Esophagus muscularis mucosa (tissue), 4 donors: ENCODE results near the gene GBF1. TPM values are rescaled to one million over a fixed set of nuclear protein-coding genes. Genes with fewer than 3 reads are reported as not detected.

Experiments
- DNase-seq: peaks from one replicate; pipeline ENCODE4 v3.0.0-alpha.2; 2017; ENCODE audit errors: extremely low spot score
- H3K27ac ChIP-seq, 4 donors: fragments of 200-600 bp; sonication (generic); replicated peaks in 1 of 4; 1 replicate in 3 of 4; 2 replicates in 1 of 4; pipeline ENCODE4 v1.5.1; 2016 to 2019; ENCODE audit warnings: mild to moderate bottlenecking in 1 of 4
- H3K27me3 ChIP-seq, 4 donors: fragments of 200-600 bp; sonication (generic); one replicate each; pipeline versions ENCODE4 v1.5.1 to v1.6.0; 2016 to 2019
- H3K36me3 ChIP-seq, 4 donors: fragments of 200-600 bp; sonication (generic); one replicate each; pipeline ENCODE4 v1.5.1; 2016 to 2019
- H3K4me1 ChIP-seq, 4 donors: fragments of 200-600 bp; sonication (generic); one replicate each; pipeline ENCODE4 v1.5.1; 2016 to 2019
- H3K4me3 ChIP-seq, 4 donors: fragments of 200-600 bp; sonication (generic); 1 replicate in 2 of 4; 2 replicates in 2 of 4; pipeline ENCODE4 v1.5.1; 2016 to 2019; ENCODE audit warnings: mild to moderate bottlenecking in 4 of 4, moderate library complexity in 1 of 4
- H3K9me3 ChIP-seq, 4 donors: fragments of 200-600 bp; sonication (generic); 1 replicate in 3 of 4; 2 replicates in 1 of 4; pipeline ENCODE4 v1.5.1; 2016 to 2019
- EP300 ChIP-seq: sonication (generic); formaldehyde crosslinking; IDR thresholded peaks from one replicate; pipeline ENCODE4 v1.6.1; 2017; ENCODE audit warnings: antibody characterized with exemption
- POLR2A ChIP-seq: fragments of 450-650 bp; IDR thresholded peaks from one replicate; pipeline ENCODE4 v1.6.1; 2017; ENCODE audit warnings: antibody characterized with exemption, moderate library complexity, mild to moderate bottlenecking, low read depth
- POLR2AphosphoS5 ChIP-seq, 2 donors: sonication (generic); formaldehyde crosslinking; IDR thresholded peaks; one replicate each; pipeline ENCODE4 v1.6.1; 2017; ENCODE audit warnings: antibody characterized with exemption in 2 of 2
- WGBS: methylation state at CpG from one replicate; pipeline ENCODE4 v1.1.5; 2018; 5-methylcytosine and 5-hydroxymethylcytosine counted together
- intact Hi-C: fragments of 100-400 bp; cut with DNase I; formaldehyde crosslinking; loops from one replicate; pipeline ENCODE4 v1.15.1; 2023
- total RNA-seq, 4 donors: library from RNA; depleted of rRNA; stranded (reverse); fragments of >200 nt; gene quantifications; one replicate each; pipeline versions ENCODE4 v1.1.0 to v1.2.1, GENCODE V29; 2016
- TF ChIP-seq, protein P1 (sequence below), 3 experiments: fragments of 200-600 bp in 2 of 3; fragments of 450-650 bp in 1 of 3; sonication (generic) in 2 of 3; IDR thresholded peaks; one replicate each; pipeline ENCODE4 v1.5.1; 2017 to 2019; ENCODE audit warnings: antibody characterized with exemption in 3 of 3, mild to moderate bottlenecking in 2 of 3, moderate library complexity in 1 of 3

Gene GBF1
- total RNA-seq, 4 donors from 2014 or later, result 33.1 to 52.4 (median 40.0) TPM

DNA sequence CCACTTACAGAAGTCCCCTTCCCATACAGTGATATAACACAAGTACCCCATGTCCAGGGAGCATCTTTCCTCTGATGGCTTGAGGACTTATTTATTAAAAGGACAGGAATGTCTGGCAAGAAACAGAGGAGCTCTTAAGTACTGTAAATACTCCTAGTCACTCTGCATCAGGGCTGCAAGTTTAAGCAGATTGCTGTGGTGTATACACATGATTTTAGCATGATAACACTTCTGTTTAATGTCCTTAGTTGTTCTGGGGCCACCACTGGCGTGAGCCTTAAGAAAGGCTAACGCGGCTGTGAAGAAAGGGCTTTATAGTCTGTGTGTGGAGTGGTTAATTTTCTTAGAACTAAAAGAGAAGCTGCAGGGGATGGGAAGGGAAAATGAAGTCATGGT, 65.7 kb downstream of the GBF1 start:
- H3K27me3 ChIP-seq, result no peaks in the 10 kb centered on the region
- DNase-seq, result no peak
- no peak overlapping the region for H3K4me3 ChIP-seq
- H3K36me3 ChIP-seq, result peaks cover 0 to 3% (median 0%) of the 10 kb centered on the region in 4 donors
- WGBS, result 87% methylated on average over 3 of the region's 3 CpGs
- TF ChIP-seq POLR2A (no peak), EP300 (no peak), POLR2AphosphoS5 (IDR thresholded peaks at IDR 0.05) (no peak)
- TF ChIP-seq, protein P1, sequence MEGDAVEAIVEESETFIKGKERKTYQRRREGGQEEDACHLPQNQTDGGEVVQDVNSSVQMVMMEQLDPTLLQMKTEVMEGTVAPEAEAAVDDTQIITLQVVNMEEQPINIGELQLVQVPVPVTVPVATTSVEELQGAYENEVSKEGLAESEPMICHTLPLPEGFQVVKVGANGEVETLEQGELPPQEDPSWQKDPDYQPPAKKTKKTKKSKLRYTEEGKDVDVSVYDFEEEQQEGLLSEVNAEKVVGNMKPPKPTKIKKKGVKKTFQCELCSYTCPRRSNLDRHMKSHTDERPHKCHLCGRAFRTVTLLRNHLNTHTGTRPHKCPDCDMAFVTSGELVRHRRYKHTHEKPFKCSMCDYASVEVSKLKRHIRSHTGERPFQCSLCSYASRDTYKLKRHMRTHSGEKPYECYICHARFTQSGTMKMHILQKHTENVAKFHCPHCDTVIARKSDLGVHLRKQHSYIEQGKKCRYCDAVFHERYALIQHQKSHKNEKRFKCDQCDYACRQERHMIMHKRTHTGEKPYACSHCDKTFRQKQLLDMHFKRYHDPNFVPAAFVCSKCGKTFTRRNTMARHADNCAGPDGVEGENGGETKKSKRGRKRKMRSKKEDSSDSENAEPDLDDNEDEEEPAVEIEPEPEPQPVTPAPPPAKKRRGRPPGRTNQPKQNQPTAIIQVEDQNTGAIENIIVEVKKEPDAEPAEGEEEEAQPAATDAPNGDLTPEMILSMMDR (IDR thresholded peaks at IDR 0.05), result no peak
- H3K9me3 ChIP-seq, result no peaks in the 10 kb centered on the region
- intact Hi-C loops, result no loop called here
- peaks cover 39 to 68% (median 61%) of the 10 kb centered on the region in 4 donors for H3K4me1 ChIP-seq
- peak overlapping the region in 2 of 4 donors; percentile 1 to 8 for H3K27ac ChIP-seq

DNA sequence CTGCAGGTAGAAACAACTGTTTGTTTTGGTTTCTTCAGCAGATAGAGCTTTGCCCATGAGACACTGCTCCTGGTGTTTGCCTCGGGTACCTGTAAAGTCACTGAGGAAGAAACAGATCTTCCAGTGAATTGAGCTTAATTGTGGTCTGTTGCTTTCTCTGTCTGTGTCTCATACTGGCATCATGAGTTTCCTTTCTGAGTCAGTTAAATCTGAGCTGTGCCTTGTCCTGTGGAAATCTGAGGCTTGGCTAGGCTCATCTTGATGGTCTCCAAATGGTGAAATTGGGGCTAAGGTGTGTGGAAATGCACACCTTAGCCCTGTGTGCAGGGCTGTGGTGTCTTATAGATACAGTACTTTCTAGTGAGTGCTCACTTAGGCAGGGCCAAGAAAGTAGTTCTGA, 67.4 kb downstream of the GBF1 start:
- 71% methylated on average over 1 of the region's 1 CpG for WGBS
- Histone ChIP-seq H3K27ac (peak overlapping the region; percentile 54 to 62 (median 56)), H3K4me3 (no peak overlapping the region), H3K4me1 (peaks cover 34 to 67% (median 51%) of the 10 kb centered on the region in 4 donors), H3K27me3 (no peaks in the 10 kb centered on the region), H3K36me3 (peaks cover 0 to 3% (median 0%) of the 10 kb centered on the region in 4 donors), H3K9me3 (no peaks in the 10 kb centered on the region)
- TF ChIP-seq POLR2AphosphoS5 (IDR thresholded peaks at IDR 0.05), result no peak
- no peak for TF ChIP-seq POLR2A
- no peak for TF ChIP-seq EP300
- TF ChIP-seq, protein P1 (IDR thresholded peaks at IDR 0.05), result no peak
- DNase-seq, result no peak
- intact Hi-C loops, result no loop called here

DNA sequence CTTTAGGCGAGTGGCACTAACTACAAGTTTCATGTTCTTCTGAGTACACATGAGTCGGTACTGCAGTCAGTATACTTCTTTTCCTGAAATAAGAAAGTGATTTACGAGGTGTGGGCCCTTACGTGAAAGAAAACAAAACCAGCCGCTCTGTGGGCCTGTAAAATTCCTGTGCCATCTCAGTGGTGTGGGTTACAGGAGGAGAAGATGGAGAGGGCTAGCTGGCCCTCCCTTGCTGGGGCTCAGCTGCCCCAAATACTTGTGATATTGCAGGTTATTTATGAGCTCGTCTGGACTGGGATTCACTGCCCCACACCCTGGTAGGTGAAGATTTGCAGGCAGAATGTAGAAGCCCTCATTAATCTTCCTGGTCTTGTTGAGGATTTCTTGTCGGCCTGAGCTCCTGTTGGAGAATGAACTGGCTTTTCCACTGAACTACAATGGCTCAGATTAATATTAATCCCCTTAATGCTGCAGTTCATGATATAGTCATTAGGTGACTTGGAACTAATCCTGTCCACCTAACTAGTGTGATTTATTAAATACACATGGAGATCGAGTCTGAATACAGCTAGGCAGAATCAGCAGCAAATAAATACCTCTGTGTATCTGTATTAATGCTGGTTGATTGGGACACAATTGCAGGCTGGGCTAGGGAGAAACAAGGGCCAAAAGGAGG, 68.0 kb downstream of the GBF1 start:
- TF ChIP-seq EP300, result no peak
- TF ChIP-seq, protein P1 (IDR thresholded peaks at IDR 0.05), result no peak
- no peak for TF ChIP-seq POLR2A
- no peak for TF ChIP-seq POLR2AphosphoS5 (IDR thresholded peaks at IDR 0.05)
- Histone ChIP-seq H3K4me1 (peaks cover 34 to 67% (median 51%) of the 10 kb centered on the region in 4 donors), H3K27ac (peak overlapping the region; percentile 54 to 62 (median 56)), H3K9me3 (no peaks in the 10 kb centered on the region), H3K4me3 (no peak overlapping the region), H3K36me3 (peaks cover 0 to 3% (median 0%) of the 10 kb centered on the region in 4 donors), H3K27me3 (no peaks in the 10 kb centered on the region)
- DNase-seq, result peak; percentile 86
- 32% methylated on average over 8 of the region's 8 CpGs for WGBS
- intact Hi-C loops, result no loop called here

DNA sequence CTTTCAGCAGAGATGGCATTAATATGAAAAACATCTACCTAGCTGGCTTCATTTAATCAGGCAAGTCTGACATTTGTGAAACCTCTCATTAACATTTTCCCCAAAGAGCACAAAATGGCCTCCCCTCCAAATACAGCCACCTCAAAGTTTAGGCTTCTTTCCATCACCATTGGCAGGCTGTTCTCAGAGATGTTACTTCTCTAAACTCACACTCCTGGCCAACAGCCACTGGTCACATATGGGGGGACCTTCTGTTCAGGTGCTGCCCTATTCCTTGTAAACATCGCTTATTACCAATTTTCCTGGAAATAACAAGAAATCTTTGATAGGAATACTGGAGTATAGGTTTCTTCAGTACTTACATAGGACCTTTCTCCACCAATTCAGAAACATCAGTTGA, 69.5 kb downstream of the GBF1 start:
- H3K27ac ChIP-seq, result peak overlapping the region in 1 of 4 donors; percentile 56
- TF ChIP-seq, protein P1 (IDR thresholded peaks at IDR 0.05), result no peak
- TF ChIP-seq EP300 (no peak), POLR2AphosphoS5 (IDR thresholded peaks at IDR 0.05) (no peak), POLR2A (no peak)
- H3K4me3 ChIP-seq, result no peak overlapping the region
- H3K27me3 ChIP-seq, result no peaks in the 10 kb centered on the region
- no peaks in the 10 kb centered on the region for H3K9me3 ChIP-seq
- 100% methylated on average over 1 of the region's 1 CpG for WGBS
- intact Hi-C loops, result no loop called here
- DNase-seq, result no peak
- H3K4me1 ChIP-seq, result peaks cover 34 to 65% (median 50%) of the 10 kb centered on the region in 4 donors
- H3K36me3 ChIP-seq, result peaks cover 0 to 3% (median 0%) of the 10 kb centered on the region in 4 donors

DNA sequence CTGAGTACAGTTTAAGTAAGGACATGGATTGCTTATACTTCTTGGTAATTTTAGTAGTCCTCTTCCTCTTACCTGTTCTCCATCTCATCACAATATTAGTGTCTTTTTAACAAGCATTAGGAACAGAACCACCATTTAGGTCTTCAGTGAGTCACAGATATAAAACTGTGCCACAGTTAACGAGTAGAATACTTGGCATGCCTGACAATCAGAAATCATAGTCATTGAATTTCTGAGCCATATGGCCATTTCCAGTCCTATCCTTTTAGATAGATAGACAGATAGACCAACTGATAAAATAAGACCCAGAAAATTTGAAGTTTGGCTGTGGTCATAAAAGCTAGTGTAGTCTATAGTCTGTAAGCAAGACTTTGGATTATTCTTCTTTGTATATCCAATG, 71.1 kb downstream of the GBF1 start:
- 72% methylated on average over 1 of the region's 1 CpG for WGBS
- H3K4me1 ChIP-seq, result peaks cover 20 to 49% (median 34%) of the 10 kb centered on the region in 4 donors
- no peak overlapping the region for H3K4me3 ChIP-seq
- intact Hi-C loops, result no loop called here
- no peaks in the 10 kb centered on the region for H3K9me3 ChIP-seq
- no peak overlapping the region for H3K27ac ChIP-seq
- no peak for DNase-seq
- H3K36me3 ChIP-seq, result peaks cover 0 to 3% (median 0%) of the 10 kb centered on the region in 4 donors
- TF ChIP-seq, protein P1 (IDR thresholded peaks at IDR 0.05), result no peak
- TF ChIP-seq POLR2A (no peak), POLR2AphosphoS5 (IDR thresholded peaks at IDR 0.05) (no peak), EP300 (no peak)
- no peaks in the 10 kb centered on the region for H3K27me3 ChIP-seq
